Lower leg skin (tissue), 3 donors: Measurements from ENCODE around the gene PDE7B.

Experiments used
- CTCF ChIP-seq, 3 donors: fragments of 450-650 bp; IDR thresholded peaks; one replicate each; pipeline ENCODE4 v1.5.1; 2016; ENCODE audit warnings: antibody characterized with exemption in 3 of 3, mild to moderate bottlenecking in 3 of 3, moderate library complexity in 2 of 3
- POLR2A ChIP-seq, 2 donors: fragments of 450-650 bp; IDR thresholded peaks; one replicate each; pipeline ENCODE4 v1.6.1; 2016 to 2017; ENCODE audit warnings: antibody characterized with exemption in 2 of 2, mild to moderate bottlenecking in 1 of 2, moderate library complexity in 1 of 2

- TF ChIP-seq CTCF (IDR thresholded peaks at IDR 0.05) (no peak), POLR2A (IDR thresholded peaks at IDR 0.05) (no peak)
Observed at GRCh38 chr6:136235233-136235564, 383.7 kb downstream of the PDE7B start.
